ENCODE results near the gene RBM45.

Gene RBM45

GRCh38 chr2:178163911-178164310 lies 51.7 kb downstream of the RBM45 start:
- DNase-seq (ENCODE audit: low read depth, low spot score): no peak
- H3K4me3 ChIP-seq (ENCODE audit: low read depth, low read length): no peak overlapping the region
- in situ Hi-C loops (cut with HindIII; ENCODE audit: low sequenced_read_pairs): no loop called here
- TF ChIP-seq, protein P1, sequence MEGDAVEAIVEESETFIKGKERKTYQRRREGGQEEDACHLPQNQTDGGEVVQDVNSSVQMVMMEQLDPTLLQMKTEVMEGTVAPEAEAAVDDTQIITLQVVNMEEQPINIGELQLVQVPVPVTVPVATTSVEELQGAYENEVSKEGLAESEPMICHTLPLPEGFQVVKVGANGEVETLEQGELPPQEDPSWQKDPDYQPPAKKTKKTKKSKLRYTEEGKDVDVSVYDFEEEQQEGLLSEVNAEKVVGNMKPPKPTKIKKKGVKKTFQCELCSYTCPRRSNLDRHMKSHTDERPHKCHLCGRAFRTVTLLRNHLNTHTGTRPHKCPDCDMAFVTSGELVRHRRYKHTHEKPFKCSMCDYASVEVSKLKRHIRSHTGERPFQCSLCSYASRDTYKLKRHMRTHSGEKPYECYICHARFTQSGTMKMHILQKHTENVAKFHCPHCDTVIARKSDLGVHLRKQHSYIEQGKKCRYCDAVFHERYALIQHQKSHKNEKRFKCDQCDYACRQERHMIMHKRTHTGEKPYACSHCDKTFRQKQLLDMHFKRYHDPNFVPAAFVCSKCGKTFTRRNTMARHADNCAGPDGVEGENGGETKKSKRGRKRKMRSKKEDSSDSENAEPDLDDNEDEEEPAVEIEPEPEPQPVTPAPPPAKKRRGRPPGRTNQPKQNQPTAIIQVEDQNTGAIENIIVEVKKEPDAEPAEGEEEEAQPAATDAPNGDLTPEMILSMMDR (IDR thresholded peaks at IDR 0.05; ENCODE audit: low read depth, low read length): no peak

- in situ Hi-C loops (cut with HindIII; ENCODE audit: low sequenced_read_pairs): no loop called here
- DNase-seq (ENCODE audit: low read depth, low spot score): no peak
- H3K4me3 ChIP-seq (ENCODE audit: low read depth, low read length): no peak overlapping the region
- TF ChIP-seq, protein P1 (IDR thresholded peaks at IDR 0.05; ENCODE audit: low read depth, low read length): no peak
Observed at GRCh38 chr2:178173657-178174056, 61.4 kb downstream of the RBM45 start.

GRCh38 chr2:178177066-178177679 lies 64.9 kb downstream of the RBM45 start:
- H3K4me3 ChIP-seq (ENCODE audit: low read depth, low read length): no peak overlapping the region
- TF ChIP-seq, protein P1 (IDR thresholded peaks at IDR 0.05; ENCODE audit: low read depth, low read length): no peak
- DNase-seq (ENCODE audit: low read depth, low spot score): peak; percentile 62
- in situ Hi-C loops (cut with HindIII; ENCODE audit: low sequenced_read_pairs): no loop called here

All from astrocyte of the spinal cord (primary cell).